Measurements from ENCODE around the gene NPHP4.

DNA sequence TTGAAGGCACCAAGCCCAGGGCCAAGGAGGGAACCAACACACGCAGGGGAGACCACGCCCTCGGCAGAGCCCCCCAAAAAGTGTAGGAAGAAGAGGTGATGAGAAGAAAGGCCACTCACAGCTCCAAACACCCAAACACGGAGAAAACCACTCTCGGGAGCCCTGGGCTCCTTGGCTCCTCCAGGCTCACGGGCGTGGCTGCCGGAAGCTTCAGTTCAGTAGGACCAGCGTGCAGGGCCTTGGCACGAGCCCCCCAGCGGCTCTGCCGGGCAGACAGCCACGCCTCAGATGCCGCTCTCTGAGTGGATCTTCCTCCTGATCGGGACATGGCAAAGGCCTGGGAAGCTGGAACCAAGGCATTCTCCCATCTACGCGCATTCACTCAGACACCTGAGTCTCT, 94.0 kb downstream of the NPHP4 start:
- TF ChIP-seq, protein P1, sequence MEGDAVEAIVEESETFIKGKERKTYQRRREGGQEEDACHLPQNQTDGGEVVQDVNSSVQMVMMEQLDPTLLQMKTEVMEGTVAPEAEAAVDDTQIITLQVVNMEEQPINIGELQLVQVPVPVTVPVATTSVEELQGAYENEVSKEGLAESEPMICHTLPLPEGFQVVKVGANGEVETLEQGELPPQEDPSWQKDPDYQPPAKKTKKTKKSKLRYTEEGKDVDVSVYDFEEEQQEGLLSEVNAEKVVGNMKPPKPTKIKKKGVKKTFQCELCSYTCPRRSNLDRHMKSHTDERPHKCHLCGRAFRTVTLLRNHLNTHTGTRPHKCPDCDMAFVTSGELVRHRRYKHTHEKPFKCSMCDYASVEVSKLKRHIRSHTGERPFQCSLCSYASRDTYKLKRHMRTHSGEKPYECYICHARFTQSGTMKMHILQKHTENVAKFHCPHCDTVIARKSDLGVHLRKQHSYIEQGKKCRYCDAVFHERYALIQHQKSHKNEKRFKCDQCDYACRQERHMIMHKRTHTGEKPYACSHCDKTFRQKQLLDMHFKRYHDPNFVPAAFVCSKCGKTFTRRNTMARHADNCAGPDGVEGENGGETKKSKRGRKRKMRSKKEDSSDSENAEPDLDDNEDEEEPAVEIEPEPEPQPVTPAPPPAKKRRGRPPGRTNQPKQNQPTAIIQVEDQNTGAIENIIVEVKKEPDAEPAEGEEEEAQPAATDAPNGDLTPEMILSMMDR (IDR thresholded peaks at IDR 0.05): no peak
- no peak for TF ChIP-seq POLR2A (IDR thresholded peaks at IDR 0.05)
